ENCODE measurements around the gene FSTL3.
"Not testable (repeated sequence)": the region's sequence is repeated elsewhere in the genome, so short reads cannot be mapped to it uniquely, and the experiment has no call there.

Gene FSTL3

GRCh38 chr19:686589-687297 lies 10.6 kb downstream of the FSTL3 start:
- no peak for DNase-seq

GRCh38 chr19:687569-688166 lies 11.5 kb downstream of the FSTL3 start:
- no peak for DNase-seq

GRCh38 chr19:688214-688613 lies 12.0 kb downstream of the FSTL3 start:
- DNase-seq = no peak

GRCh38 chr19:688992-689391 lies 12.8 kb downstream of the FSTL3 start:
- no peak for DNase-seq

GRCh38 chr19:690203-690602 lies 14.0 kb downstream of the FSTL3 start:
- no peak for DNase-seq

GRCh38 chr19:694481-695351 lies 18.5 kb downstream of the FSTL3 start:
- no peak for DNase-seq

GRCh38 chr19:695352-695949 lies 19.3 kb downstream of the FSTL3 start, which contains the start of gene PRSS57:
PRSS57 (minus strand) TSS chr19:695452; CDS start chr19:695430, 22 bp downstream.
- DNase-seq = no peak

GRCh38 chr19:698529-698928 lies 22.3 kb downstream of the FSTL3 start:
- DNase-seq = not testable (repeated sequence)

GRCh38 chr19:699885-700284 lies 23.7 kb downstream of the FSTL3 start:
- DNase-seq = not testable (repeated sequence)

- not testable (repeated sequence) for DNase-seq
These were observed 26.7 kb downstream of the FSTL3 start for GRCh38 chr19:702847-703246.

GRCh38 chr19:703329-703650 lies 27.1 kb downstream of the FSTL3 start:
- DNase-seq = no peak

- DNase-seq = peak; percentile 85
These were observed 27.7 kb downstream of the FSTL3 start for GRCh38 chr19:703651-704446.

GRCh38 chr19:704447-704741 lies 28.2 kb downstream of the FSTL3 start:
- no peak for DNase-seq

GRCh38 chr19:708154-709143 lies 32.3 kb downstream of the FSTL3 start, which contains the start of gene PALM:
PALM (plus strand) TSS chr19:708935; CDS start chr19:709147, 212 bp downstream.
- no peak for DNase-seq

GRCh38 chr19:709196-709964 lies 33.2 kb downstream of the FSTL3 start:
- DNase-seq = no peak

- no peak for DNase-seq
These were observed 33.9 kb downstream of the FSTL3 start for GRCh38 chr19:709965-710571.

- DNase-seq = no peak
These were observed 34.6 kb downstream of the FSTL3 start for GRCh38 chr19:710767-711166.

GRCh38 chr19:711254-711653 lies 35.1 kb downstream of the FSTL3 start:
- no peak for DNase-seq

- DNase-seq = no peak
These were observed 39.2 kb downstream of the FSTL3 start for GRCh38 chr19:715347-715746.

Measured in activated effector memory CD4-positive, alpha-beta T cell treated with anti-CD3 and anti-CD28 coated beads, Interleukin-2, amount 50 U/mL, for 16 hours (primary cell).